NCI-H1436 treated with DMSO at 0.1 percent for 48 hours (cell line): ENCODE results near the gene GPRC5A.

Source experiments
- DNase-seq: peaks from one replicate; lab custom pipeline; 2025; lab: John Stamatoyannopoulos, UW

GPRC5A gene

GRCh38 chr12:12941450-12942350 lies 50.3 kb downstream of the GPRC5A start:
- DNase-seq = no peak

- DNase-seq = no peak
Measured at GRCh38 chr12:12943586-12944260, 52.4 kb downstream of the GPRC5A start.

GRCh38 chr12:12945591-12945990 lies 54.2 kb downstream of the GPRC5A start:
- no peak for DNase-seq

- DNase-seq = no peak
Measured at GRCh38 chr12:12946686-12947355, 55.5 kb downstream of the GPRC5A start.

GRCh38 chr12:12947902-12948301 lies 56.5 kb downstream of the GPRC5A start:
- DNase-seq = no peak

- DNase-seq = no peak
Measured at GRCh38 chr12:12951504-12951903, 60.1 kb downstream of the GPRC5A start.

- DNase-seq = no peak
Measured at GRCh38 chr12:12952036-12952435, 60.7 kb downstream of the GPRC5A start, which contains the start of gene GPRC5D. TSS of gene GPRC5D (minus strand) at chr12:12952170. CDS start at chr12:12950384, 1,786 bp downstream.

- DNase-seq = no peak
Measured at GRCh38 chr12:12954356-12954755, 63.0 kb downstream of the GPRC5A start.

- no peak for DNase-seq
Measured at GRCh38 chr12:12954878-12955625, 63.7 kb downstream of the GPRC5A start.

GRCh38 chr12:12958886-12959285 lies 67.5 kb downstream of the GPRC5A start:
- no peak for DNase-seq

- no peak for DNase-seq
Measured at GRCh38 chr12:12960639-12961209, 69.4 kb downstream of the GPRC5A start.

- no peak for DNase-seq
Measured at GRCh38 chr12:12964255-12964654, 72.9 kb downstream of the GPRC5A start.

- no peak for DNase-seq
Measured at GRCh38 chr12:12965836-12966235, 74.5 kb downstream of the GPRC5A start.
